Activated naive CD4-positive, alpha-beta T cell treated with anti-CD3 and anti-CD28 coated beads for 36 hours (primary cell): ENCODE results near the gene TDRKH. TPM values are rescaled to one million over a fixed set of nuclear protein-coding genes. Genes with fewer than 3 reads are reported as not detected.

Source experiments
- CTCF ChIA-PET: fragments of 350-600 bp; sonication (Branson Sonifier 250); formaldehyde crosslinking; loops from one replicate; lab custom pipeline; 2021; ENCODE audit warnings: antibody characterized with exemption; lab: Charles Lee
- DNase-seq: peaks from one replicate; pipeline ENCODE4 v3.0.0-alpha.2; 2020
- H3K27ac Mint-ChIP-seq: one replicate; pipeline ENCODE4 v1.8.0; 2021; ENCODE audit warnings: mild to moderate bottlenecking, mixed read lengths
- H3K27me3 Mint-ChIP-seq: one replicate; pipeline ENCODE4 v1.8.0; 2021; ENCODE audit warnings: low read depth, mixed read lengths
- H3K36me3 Mint-ChIP-seq: one replicate; pipeline ENCODE4 v1.8.0; 2021; ENCODE audit warnings: low read depth, mixed read lengths
- H3K4me1 Mint-ChIP-seq: one replicate; pipeline ENCODE4 v1.8.0; 2021; ENCODE audit warnings: low read depth, mixed read lengths
- H3K4me3 Mint-ChIP-seq: one replicate; pipeline ENCODE4 v1.8.0; 2021; ENCODE audit warnings: mild to moderate bottlenecking, moderate library complexity, mixed read lengths
- H3K9me3 Mint-ChIP-seq: one replicate; pipeline ENCODE4 v1.8.0; 2021; ENCODE audit warnings: mixed read lengths
- intact Hi-C: fragments of 100-400 bp; cut with micrococcal nuclease; formaldehyde crosslinking; loops from one replicate; pipeline ENCODE4 v1.15.1; 2023
- total RNA-seq, 2 experiments: library from RNA; stranded (reverse); gene quantifications; one replicate each; pipeline ENCODE4 v1.2.3, GENCODE V29; 2021

Gene TDRKH
- total RNA-seq, 2 experiments from 2014 or later, result 22.0 to 22.5 TPM

DNA sequence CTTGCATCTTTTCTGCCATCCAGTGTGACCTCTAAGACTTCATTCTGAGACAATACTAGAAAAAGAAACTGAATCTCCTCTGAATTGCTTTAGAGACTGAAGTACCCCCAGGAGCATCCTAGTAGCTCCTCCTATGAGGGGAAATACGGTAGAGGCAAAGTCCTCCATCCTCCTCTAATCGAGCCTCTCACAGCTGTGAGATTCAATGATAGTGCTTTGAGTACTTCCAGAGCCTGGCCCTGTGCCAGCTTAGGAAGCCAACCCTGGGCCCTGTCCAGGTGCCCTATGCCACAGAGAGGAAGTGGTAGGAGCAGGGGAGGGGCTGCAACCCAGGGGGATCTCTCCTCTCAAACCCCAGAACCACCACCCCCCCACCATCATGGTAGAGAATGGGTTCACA lies 30.6 kb upstream of the TDRKH start:
- intact Hi-C loops, result loop anchor here (1.0 to 2.0 kb wide), 2 partner anchors 8 to 30 kb away; partner anchors contain the start of gene TDRKH
- CTCF ChIA-PET, result interaction anchor here (0.7 to 2.1 kb wide), 5 partner anchors 9 to 79 kb away, joined by 3 to 14 read pairs (median 3); no protein-coding TSS in a partner anchor
- DNase-seq, result peak; percentile 56

DNA sequence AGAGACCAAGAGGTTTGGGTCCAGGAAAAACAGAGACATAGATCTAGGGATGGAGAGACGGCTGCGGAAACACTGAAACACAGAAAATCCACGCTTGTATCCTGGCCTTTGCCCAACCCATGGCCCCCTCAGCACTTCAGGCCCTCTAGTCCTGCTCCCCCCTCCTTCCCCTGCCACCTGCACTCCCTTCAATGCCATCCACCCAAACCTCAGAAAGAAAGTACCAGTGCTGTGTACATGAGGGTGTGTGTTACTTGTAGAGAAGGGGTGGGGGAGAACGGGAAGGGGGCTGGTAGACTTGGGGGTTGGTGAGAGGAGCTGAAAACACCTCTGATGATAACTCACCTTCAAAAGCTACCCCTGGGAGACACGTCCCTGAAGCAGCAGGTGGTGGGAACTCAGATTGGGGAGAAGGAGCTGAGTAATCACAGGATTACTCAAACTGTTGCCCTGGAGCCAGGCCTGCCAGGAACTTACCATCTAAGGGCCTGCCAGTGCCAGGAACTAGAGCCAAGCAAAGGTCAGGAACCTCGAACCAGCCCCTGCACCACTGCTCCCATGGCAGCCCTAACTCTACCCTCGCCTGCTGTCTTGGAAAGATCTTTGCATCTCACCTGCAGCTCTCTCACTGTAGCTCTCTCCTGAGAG lies 29.8 kb upstream of the TDRKH start:
- Mint-ChIP-seq H3K4me3 (peak overlapping the region; percentile 28), H3K36me3 (no peaks in the 10 kb centered on the region), H3K4me1 (peaks cover 45% of the 10 kb centered on the region), H3K9me3 (no peaks in the 10 kb centered on the region), H3K27me3 (no peaks in the 10 kb centered on the region), H3K27ac (peak overlapping the region; percentile 78)
- peak; percentile 74 for DNase-seq
- CTCF ChIA-PET, result interaction anchor here (0.8 to 2.1 kb wide), 6 partner anchors 11 to 80 kb away, joined by 3 to 14 read pairs (median 3); no protein-coding TSS in a partner anchor
- intact Hi-C loops, result loop anchor here (1.0 to 2.0 kb wide), 2 partner anchors 9 to 29 kb away; partner anchors contain the start of gene TDRKH

More for the DNA sequence above, 30.6 kb upstream of the TDRKH start:
- no peaks in the 10 kb centered on the region for H3K36me3 Mint-ChIP-seq
- H3K9me3 Mint-ChIP-seq, result no peaks in the 10 kb centered on the region
- peak overlapping the region; percentile 78 for H3K27ac Mint-ChIP-seq
- H3K4me3 Mint-ChIP-seq, result no peak overlapping the region
- no peaks in the 10 kb centered on the region for H3K27me3 Mint-ChIP-seq
- H3K4me1 Mint-ChIP-seq, result peaks cover 42% of the 10 kb centered on the region

DNA sequence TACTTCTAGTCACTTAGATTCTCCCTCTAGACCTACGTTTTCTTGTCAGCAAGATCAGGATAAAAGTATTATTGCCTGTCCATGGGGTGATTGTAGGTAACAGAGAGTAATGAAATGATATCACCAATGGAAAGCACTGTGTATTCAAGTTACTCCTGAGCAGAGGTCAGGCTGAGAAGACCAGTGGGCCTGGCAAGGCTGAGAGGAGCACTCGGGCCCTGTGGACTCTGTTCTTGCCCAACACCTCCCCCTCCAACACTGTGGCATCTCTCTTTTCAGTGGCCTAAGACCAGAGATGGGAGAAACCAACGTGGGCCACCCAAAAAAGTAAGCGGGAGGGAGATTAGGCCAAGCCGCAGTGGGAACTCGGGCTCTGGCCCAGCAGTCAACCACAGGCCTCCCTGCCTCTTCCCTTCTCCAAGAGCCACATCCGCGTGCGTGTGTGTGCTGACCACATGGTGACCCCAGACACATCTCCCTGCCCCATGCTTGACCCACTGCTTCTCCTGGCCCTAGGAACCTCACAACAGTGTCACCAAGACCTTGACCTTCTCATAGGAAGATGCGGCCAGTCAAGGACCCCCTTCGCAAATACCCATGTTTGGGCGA lies 29.0 kb upstream of the TDRKH start:
- intact Hi-C loops, result no loop called here
- H3K9me3 Mint-ChIP-seq, result no peaks in the 10 kb centered on the region
- CTCF ChIA-PET, result interaction anchor here (2.1 kb wide), 1 partner anchor 17 kb away, joined by 14 read pairs; no protein-coding TSS in a partner anchor
- no peak for DNase-seq
- no peaks in the 10 kb centered on the region for H3K36me3 Mint-ChIP-seq
- H3K27ac Mint-ChIP-seq, result peak overlapping the region; percentile 78
- no peak overlapping the region for H3K4me3 Mint-ChIP-seq
- peaks cover 43% of the 10 kb centered on the region for H3K4me1 Mint-ChIP-seq
- H3K27me3 Mint-ChIP-seq, result no peaks in the 10 kb centered on the region

DNA sequence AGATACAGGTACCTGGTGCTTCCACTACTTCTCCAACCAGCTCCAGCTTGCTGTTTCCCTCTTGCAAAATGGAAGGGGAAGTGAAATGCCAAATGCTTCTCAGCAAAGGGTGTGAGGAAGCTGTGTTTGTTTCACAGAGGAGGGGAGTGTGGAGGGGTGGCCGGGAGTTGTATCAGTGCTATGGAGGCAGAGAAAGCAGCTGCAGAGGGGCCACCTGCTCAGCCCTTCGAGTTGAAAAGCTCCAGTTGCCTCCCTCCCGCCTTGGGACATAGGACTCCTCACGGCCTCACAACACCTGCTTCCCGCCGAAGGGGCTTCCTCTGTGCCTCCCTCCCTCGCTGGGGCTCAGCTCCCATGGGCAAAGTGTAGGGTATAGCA lies 27.0 kb upstream of the TDRKH start:
- Mint-ChIP-seq H3K4me1 (peaks cover 38% of the 10 kb centered on the region), H3K36me3 (no peaks in the 10 kb centered on the region), H3K9me3 (no peaks in the 10 kb centered on the region), H3K27me3 (no peaks in the 10 kb centered on the region), H3K4me3 (no peak overlapping the region), H3K27ac (no peak overlapping the region)
- intact Hi-C loops, result no loop called here
- CTCF ChIA-PET, result no interaction called here
- no peak for DNase-seq

GRCh38 chr1:151816548-151817352 lies 26.4 kb upstream of the TDRKH start:
- no peaks in the 10 kb centered on the region for H3K36me3 Mint-ChIP-seq
- no peak overlapping the region for H3K4me3 Mint-ChIP-seq
- H3K27me3 Mint-ChIP-seq, result no peaks in the 10 kb centered on the region
- CTCF ChIA-PET, result interaction anchor here (1.2 kb wide), 1 partner anchor 20 kb away, joined by 4 read pairs; no protein-coding TSS in a partner anchor
- intact Hi-C loops, result no loop called here
- peaks cover 33% of the 10 kb centered on the region for H3K4me1 Mint-ChIP-seq
- no peak overlapping the region for H3K27ac Mint-ChIP-seq
- DNase-seq, result no peak
- no peaks in the 10 kb centered on the region for H3K9me3 Mint-ChIP-seq

DNA sequence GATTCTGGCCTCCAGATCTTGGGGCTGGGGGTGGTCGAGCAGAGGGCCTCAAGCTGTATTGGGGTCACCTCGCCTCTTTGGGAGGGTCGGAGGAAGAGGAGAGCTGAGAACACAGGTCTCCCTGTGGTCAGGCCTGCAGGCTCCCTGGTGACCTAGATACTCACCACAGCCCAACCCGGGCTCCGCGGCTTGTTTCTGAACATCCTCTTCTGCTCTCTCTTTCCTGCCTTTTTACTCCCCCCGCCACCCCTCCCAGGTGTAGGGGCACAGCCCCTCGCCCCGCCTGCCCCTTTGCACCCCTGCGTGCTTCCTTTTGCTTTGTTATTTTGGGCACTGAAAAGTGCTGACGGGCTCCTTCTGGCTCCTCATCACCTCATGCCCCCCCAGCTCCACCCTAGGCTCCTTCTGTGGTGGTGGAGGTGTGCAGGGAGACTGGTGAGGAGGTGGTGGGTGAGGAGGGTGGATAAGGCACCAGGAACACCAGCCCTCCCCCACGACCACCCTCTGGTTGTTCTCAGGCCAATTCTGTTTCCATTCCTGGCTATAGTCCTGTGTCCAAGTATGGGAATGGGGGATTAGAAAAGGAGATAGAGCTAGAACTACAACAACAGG lies 25.5 kb upstream of the TDRKH start:
- CTCF ChIA-PET, result interaction anchor here (1.2 kb wide), 1 partner anchor 21 kb away, joined by 4 read pairs; no protein-coding TSS in a partner anchor
- peaks cover 24% of the 10 kb centered on the region for H3K4me1 Mint-ChIP-seq
- H3K4me3 Mint-ChIP-seq, result no peak overlapping the region
- no peaks in the 10 kb centered on the region for H3K27me3 Mint-ChIP-seq
- intact Hi-C loops, result no loop called here
- DNase-seq, result peak; percentile 23
- H3K27ac Mint-ChIP-seq, result no peak overlapping the region
- H3K36me3 Mint-ChIP-seq, result no peaks in the 10 kb centered on the region
- no peaks in the 10 kb centered on the region for H3K9me3 Mint-ChIP-seq

DNA sequence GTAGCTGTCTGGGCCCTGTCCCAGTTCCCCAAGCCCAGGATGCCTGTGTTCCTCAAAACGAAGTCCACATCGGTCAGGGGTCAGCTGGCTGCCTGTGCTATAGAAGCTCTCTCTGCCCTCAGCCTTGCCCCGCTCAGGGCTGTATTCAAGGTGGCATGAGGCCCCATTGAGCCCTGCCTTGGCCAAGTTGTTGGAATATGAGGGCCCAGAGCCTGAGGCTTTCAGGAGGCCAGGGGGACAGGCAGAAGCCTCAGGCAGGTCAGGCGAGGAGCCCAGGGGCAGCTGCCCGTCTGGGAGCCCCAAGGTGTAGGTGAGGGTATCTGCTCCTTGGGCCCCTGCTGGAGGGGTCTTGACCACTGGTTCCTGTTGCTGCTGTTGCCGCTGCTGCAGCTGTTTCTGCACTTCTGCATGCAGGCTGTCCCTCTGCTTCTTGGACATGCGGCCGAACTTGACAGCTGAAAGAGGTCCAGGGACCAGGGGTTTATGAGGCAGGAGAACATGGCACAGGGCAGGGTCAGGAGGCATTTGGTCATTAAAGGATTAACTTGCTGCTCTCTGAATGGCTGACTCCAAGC lies 24.8 kb upstream of the TDRKH start:
- H3K27ac Mint-ChIP-seq, result no peak overlapping the region
- H3K36me3 Mint-ChIP-seq, result no peaks in the 10 kb centered on the region
- H3K9me3 Mint-ChIP-seq, result no peaks in the 10 kb centered on the region
- peaks cover 16% of the 10 kb centered on the region for H3K4me1 Mint-ChIP-seq
- no peak for DNase-seq
- no peak overlapping the region for H3K4me3 Mint-ChIP-seq
- CTCF ChIA-PET, result interaction anchor here (1.0 kb wide), 1 partner anchor 14 kb away, joined by 3 read pairs; no protein-coding TSS in a partner anchor
- intact Hi-C loops, result no loop called here
- H3K27me3 Mint-ChIP-seq, result no peaks in the 10 kb centered on the region

DNA sequence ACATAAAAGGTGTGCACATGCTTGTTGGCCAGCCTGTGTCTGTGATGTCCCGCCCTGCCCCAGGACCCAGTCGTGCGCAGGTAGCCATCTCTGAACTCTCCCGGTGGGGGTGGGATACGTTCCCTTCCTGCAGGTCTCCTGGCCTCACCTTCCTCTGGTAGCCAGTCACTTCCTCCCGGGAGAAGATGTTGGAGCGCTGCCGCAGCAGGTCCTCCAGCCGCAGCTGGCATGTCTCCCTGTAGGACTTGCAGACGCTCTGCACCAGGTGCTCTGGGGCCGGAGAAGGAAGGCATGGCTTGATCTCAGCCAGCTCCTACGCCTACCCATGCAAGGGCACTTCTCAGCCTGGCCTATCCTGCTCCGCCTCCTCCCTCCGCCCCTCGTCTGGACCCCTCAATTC lies 24.1 kb upstream of the TDRKH start:
- Mint-ChIP-seq H3K27ac (no peak overlapping the region), H3K36me3 (no peaks in the 10 kb centered on the region), H3K4me3 (no peak overlapping the region), H3K27me3 (no peaks in the 10 kb centered on the region), H3K4me1 (peaks cover 10% of the 10 kb centered on the region), H3K9me3 (no peaks in the 10 kb centered on the region)
- intact Hi-C loops, result no loop called here
- DNase-seq, result no peak
- CTCF ChIA-PET, result interaction anchor here (1.0 kb wide), 1 partner anchor 15 kb away, joined by 3 read pairs; no protein-coding TSS in a partner anchor

DNA sequence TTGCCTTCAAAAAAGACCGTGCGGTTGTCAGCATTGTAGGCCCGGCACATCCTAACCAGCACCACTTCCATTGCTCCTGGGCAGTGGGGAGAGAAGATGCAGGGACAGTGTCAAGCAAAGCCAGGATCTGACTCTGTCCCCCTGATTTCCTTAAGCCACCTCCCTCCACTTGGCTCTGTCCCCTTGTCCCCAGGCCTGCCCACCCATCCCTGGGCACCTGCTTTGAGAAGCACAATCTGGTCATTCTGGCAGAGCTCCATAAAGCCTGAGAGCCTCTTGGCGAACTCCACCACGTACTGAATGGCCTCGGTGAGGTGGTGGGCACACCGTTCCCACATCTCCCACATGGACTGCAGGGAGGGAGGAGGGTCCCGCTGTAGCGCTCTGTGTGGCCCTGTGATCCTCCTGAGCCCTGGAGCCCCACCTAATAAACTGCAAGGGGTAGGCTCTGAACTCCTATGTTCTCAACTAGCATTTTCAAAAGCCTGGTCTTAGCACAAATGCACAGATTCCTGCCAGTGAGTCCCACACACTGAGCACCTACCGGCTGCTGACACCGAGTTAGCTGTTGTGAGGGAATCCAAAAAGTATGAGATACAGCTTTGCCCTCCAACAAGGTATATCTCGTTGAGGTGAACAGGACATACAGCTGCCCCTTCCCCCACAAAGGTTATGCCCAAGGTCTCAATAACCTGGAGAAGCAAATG lies 23.1 kb upstream of the TDRKH start:
- H3K4me1 Mint-ChIP-seq, result peaks cover 10% of the 10 kb centered on the region
- H3K4me3 Mint-ChIP-seq, result no peak overlapping the region
- no peaks in the 10 kb centered on the region for H3K9me3 Mint-ChIP-seq
- CTCF ChIA-PET, result interaction anchor here (0.5 kb wide), 1 partner anchor 203 kb away, joined by 5 read pairs; no protein-coding TSS in a partner anchor
- no peak for DNase-seq
- intact Hi-C loops, result no loop called here
- no peaks in the 10 kb centered on the region for H3K36me3 Mint-ChIP-seq
- no peaks in the 10 kb centered on the region for H3K27me3 Mint-ChIP-seq
- H3K27ac Mint-ChIP-seq, result no peak overlapping the region

GRCh38 chr1:151811181-151811580 lies 20.9 kb upstream of the TDRKH start:
- Mint-ChIP-seq H3K27ac (no peak overlapping the region), H3K36me3 (no peaks in the 10 kb centered on the region)

GRCh38 chr1:151809985-151810556 lies 19.8 kb upstream of the TDRKH start:
- intact Hi-C loops, result no loop called here
- Mint-ChIP-seq H3K9me3 (no peaks in the 10 kb centered on the region), H3K4me1 (no peaks in the 10 kb centered on the region), H3K27ac (no peak overlapping the region), H3K27me3 (no peaks in the 10 kb centered on the region), H3K36me3 (no peaks in the 10 kb centered on the region), H3K4me3 (no peak overlapping the region)
- no peak for DNase-seq
- CTCF ChIA-PET, result interaction anchor here (0.7 kb wide), 1 partner anchor 169 kb away, joined by 3 read pairs; no protein-coding TSS in a partner anchor

More at GRCh38 chr1:151811181-151811580, 20.9 kb upstream of the TDRKH start:
- H3K4me3 Mint-ChIP-seq, result no peak overlapping the region
- DNase-seq, result no peak
- CTCF ChIA-PET, result interaction anchor here (0.5 kb wide), 1 partner anchor 372 kb away, joined by 3 read pairs; no protein-coding TSS in a partner anchor
- no peaks in the 10 kb centered on the region for H3K27me3 Mint-ChIP-seq
- intact Hi-C loops, result no loop called here
- no peaks in the 10 kb centered on the region for H3K9me3 Mint-ChIP-seq
- H3K4me1 Mint-ChIP-seq, result peaks cover 8% of the 10 kb centered on the region
